SK-N-MC (cell line): ENCODE measurements around the gene CLDN19.

Experiments used
- EZH2 ChIP-seq: fragments of 200-600 bp; sonication (generic); IDR thresholded peaks from one replicate; pipeline ENCODE4 v1.6.1; 2017; ENCODE audit warnings: antibody characterized with exemption
- FOXP2 ChIP-seq: optimal IDR thresholded peaks from 2 replicates; pipeline ENCODE3; 2011; ENCODE audit warnings: mild to moderate bottlenecking, moderate library complexity; ENCODE audit not compliant: insufficient read depth; ENCODE audit errors: extremely low read length, control extremely low read depth
- POLR2AphosphoS5 ChIP-seq: IDR thresholded peaks from 2 replicates; pipeline ENCODE4 v1.6.1; 2012; ENCODE audit warnings: mild to moderate bottlenecking, low read depth, low read length, borderline replicate concordance

GRCh38 chr1:42748021-42748420, 8.0 kb upstream of the CLDN19 start:
- TF ChIP-seq EZH2 (no peak), POLR2AphosphoS5 (no peak), FOXP2 (no peak)
